ENCODE measurements around the gene OCIAD1.

DNA sequence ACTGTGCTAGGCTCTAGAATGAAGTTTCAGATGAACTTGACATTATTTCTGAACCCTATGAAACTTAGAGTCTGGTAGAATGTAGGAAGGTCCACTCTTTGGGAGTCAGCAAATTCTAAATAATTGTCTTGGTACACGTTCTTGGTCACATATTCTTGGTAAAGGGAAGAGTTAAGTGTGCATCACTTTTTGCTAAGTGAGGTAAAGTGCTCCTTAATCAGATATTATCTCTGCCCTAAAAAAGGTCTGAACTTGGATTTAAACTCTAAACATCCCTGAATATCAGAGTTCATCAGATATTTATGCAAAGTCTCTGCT, 68.5 kb downstream of the OCIAD1 start:
- no peak for TF ChIP-seq YY1 (IDR thresholded peaks at IDR 0.05; ENCODE audit: low read depth)
- TF ChIP-seq EGR1 (IDR thresholded peaks at IDR 0.05): no peak
- TF ChIP-seq TAF1 (IDR thresholded peaks at IDR 0.05; ENCODE audit: low read depth): no peak
- TF ChIP-seq, protein P1, sequence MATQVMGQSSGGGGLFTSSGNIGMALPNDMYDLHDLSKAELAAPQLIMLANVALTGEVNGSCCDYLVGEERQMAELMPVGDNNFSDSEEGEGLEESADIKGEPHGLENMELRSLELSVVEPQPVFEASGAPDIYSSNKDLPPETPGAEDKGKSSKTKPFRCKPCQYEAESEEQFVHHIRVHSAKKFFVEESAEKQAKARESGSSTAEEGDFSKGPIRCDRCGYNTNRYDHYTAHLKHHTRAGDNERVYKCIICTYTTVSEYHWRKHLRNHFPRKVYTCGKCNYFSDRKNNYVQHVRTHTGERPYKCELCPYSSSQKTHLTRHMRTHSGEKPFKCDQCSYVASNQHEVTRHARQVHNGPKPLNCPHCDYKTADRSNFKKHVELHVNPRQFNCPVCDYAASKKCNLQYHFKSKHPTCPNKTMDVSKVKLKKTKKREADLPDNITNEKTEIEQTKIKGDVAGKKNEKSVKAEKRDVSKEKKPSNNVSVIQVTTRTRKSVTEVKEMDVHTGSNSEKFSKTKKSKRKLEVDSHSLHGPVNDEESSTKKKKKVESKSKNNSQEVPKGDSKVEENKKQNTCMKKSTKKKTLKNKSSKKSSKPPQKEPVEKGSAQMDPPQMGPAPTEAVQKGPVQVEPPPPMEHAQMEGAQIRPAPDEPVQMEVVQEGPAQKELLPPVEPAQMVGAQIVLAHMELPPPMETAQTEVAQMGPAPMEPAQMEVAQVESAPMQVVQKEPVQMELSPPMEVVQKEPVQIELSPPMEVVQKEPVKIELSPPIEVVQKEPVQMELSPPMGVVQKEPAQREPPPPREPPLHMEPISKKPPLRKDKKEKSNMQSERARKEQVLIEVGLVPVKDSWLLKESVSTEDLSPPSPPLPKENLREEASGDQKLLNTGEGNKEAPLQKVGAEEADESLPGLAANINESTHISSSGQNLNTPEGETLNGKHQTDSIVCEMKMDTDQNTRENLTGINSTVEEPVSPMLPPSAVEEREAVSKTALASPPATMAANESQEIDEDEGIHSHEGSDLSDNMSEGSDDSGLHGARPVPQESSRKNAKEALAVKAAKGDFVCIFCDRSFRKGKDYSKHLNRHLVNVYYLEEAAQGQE (IDR thresholded peaks at IDR 0.05; ENCODE audit: low read depth): no peak
- no peak for TF ChIP-seq NFIC (IDR thresholded peaks at IDR 0.05)
- no peak for TF ChIP-seq MAX (IDR thresholded peaks at IDR 0.05)
- no peak for TF ChIP-seq FOXM1 (IDR thresholded peaks at IDR 0.05; ENCODE audit: borderline replicate concordance, low read depth)
- no peak for TF ChIP-seq EP300 (IDR thresholded peaks at IDR 0.05; ENCODE audit: borderline replicate concordance)
- TF ChIP-seq, protein P2, sequence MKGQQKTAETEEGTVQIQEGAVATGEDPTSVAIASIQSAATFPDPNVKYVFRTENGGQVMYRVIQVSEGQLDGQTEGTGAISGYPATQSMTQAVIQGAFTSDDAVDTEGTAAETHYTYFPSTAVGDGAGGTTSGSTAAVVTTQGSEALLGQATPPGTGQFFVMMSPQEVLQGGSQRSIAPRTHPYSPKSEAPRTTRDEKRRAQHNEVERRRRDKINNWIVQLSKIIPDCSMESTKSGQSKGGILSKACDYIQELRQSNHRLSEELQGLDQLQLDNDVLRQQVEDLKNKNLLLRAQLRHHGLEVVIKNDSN (IDR thresholded peaks at IDR 0.05): no peak
- no peak for TF ChIP-seq TEAD4 (IDR thresholded peaks at IDR 0.05)
- no peak for TF ChIP-seq CREB1 (IDR thresholded peaks at IDR 0.05; ENCODE audit: low read depth)
